Pancreas (tissue), 10 donors: Measurements from ENCODE around the gene LITAF. TPM values are rescaled to one million over a fixed set of nuclear protein-coding genes. Genes with fewer than 3 reads are reported as not detected.
"Not testable (repeated sequence)": the region's sequence is repeated elsewhere in the genome, so short reads cannot be mapped to it uniquely, and the experiment has no call there.

ENCODE experiments used
- ATAC-seq, 4 donors: fragments of 200-7000 bp; cut with Tn5 transposase; one replicate each; pipeline versions ENCODE4 v1.8.0 to v1.9.1; 2020; ENCODE audit warnings: mild to moderate bottlenecking in 4 of 4, moderate library complexity in 4 of 4
- DNase-seq, 6 donors: peaks; one replicate each; pipeline ENCODE4 v3.0.0-alpha.2; 2020
- FAIRE-seq: peaks from 2 replicates; lab custom pipeline; 2012; peaks lifted over from hg19 to GRCh38; lab: Jason Lieb, UNC
- H3K27ac ChIP-seq, 4 donors: fragments of 200-600 bp; sonication (generic); 1 replicate in 3 of 4; 2 replicates in 1 of 4; pipeline versions ENCODE4 v1.5.0 to v1.8.0; 2020
- H3K27me3 ChIP-seq, 4 donors: fragments of 200-600 bp; one replicate each; pipeline ENCODE4 v1.8.0; 2021
- H3K36me3 ChIP-seq, 3 donors: fragments of 200-600 bp; sonication (generic) in 1 of 3; one replicate each; pipeline versions ENCODE4 v1.5.0 to v1.8.0; 2020 to 2021
- H3K4me1 ChIP-seq, 3 donors: fragments of 200-600 bp; one replicate each; pipeline ENCODE4 v1.8.0; 2021
- H3K4me3 ChIP-seq, 4 donors: fragments of 200-600 bp; sonication (generic) in 2 of 4; one replicate each; pipeline versions ENCODE4 v1.5.0 to v1.8.0; 2020 to 2021
- H3K9me3 ChIP-seq, 4 donors: fragments of 200-600 bp; one replicate each; pipeline ENCODE4 v1.8.0; 2021
- WGBS, 2 donors: extraction: QIAGEN DNeasy Blood & Tissue Kit; methylation state at CpG; one replicate each; pipeline ENCODE4 v1.1.7; 2013; 5-methylcytosine and 5-hydroxymethylcytosine counted together
- intact Hi-C, 3 donors: fragments of 100-400 bp; cut with DNase I; formaldehyde crosslinking; loops; one replicate each; pipeline versions ENCODE4 v1.11.1 to v1.14.2; 2022
- polyA plus RNA-seq, 2 donors: library from polyadenylated mRNA; stranded (reverse); fragments of 200-250 nt; gene quantifications; one replicate each; pipeline ENCODE4 v1.2.3, GENCODE V29; 2013
- total RNA-seq, 6 donors: library from RNA; stranded (reverse); fragmentation: NEBNext Ultra II Directional in 4 of 6; extraction: Animal tissue kit (Norgen Biotek cat#: 25700) in 4 of 6; gene quantifications; one replicate each; pipeline versions ENCODE4 v1.2.1 to v1.2.4, GENCODE V29; 2021 to 2023
- TF ChIP-seq, protein P1 (sequence below), 4 donors: fragments of 200-600 bp; sonication (generic) in 3 of 4; IDR thresholded peaks; one replicate each; pipeline versions ENCODE4 v1.5.0 to v1.8.0; 2021; ENCODE audit warnings: antibody characterized with exemption in 4 of 4
- donor health status: healthy with polysubstance abuse.
- donor health status: DM: no; HTN: no; CAD: no; lungs with moderate emphysema.
- donor health status: DM: no; HTN: no; CAD: no.
- donor health status: control.
- donor health status: control.
- donor health status: Bipolar disorder and iron deficiency.
- donor health status: DM: yes; HTN: yes; CAD: no.
- donor health status: DM: no; HTN: no; CAD: no.
- donor health status: DM: no; HTN: no; CAD: no.
- donor health status: DM: yes; HTN: yes; CAD: no.

The LITAF gene
- total and polyA plus RNA-seq, 8 donors, result 17.6 to 85.3 (median 32.3) TPM

DNA sequence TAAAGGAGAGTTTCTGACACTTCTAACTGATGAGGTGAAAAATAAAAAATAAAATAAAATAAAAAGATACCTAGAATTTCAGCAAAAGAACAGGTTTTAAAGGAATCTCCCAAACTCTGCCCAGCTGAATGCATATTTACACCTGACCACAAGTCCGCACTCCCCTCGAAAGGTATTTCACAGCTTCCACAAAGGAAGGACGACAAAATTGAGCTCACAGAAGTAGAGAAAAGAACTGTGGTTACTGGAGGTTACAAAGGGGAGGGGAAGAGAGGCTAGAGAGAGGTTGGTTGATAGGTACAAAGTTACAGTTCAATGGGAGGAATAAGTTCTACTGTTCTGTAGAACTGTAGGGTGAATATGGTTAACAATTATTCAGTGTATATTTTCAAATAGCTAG, 5.0 kb downstream of the LITAF start:
- H3K36me3 ChIP-seq, result no peaks in the 10 kb centered on the region
- H3K4me3 ChIP-seq, result no peak overlapping the region
- 77 to 80% methylated on average over 3 of the region's 3 CpGs for WGBS, 2 donors
- DNase-seq (no peak), FAIRE-seq (no peak), ATAC-seq (no peak)
- intact Hi-C loops, result no loop called here
- no peaks in the 10 kb centered on the region for H3K9me3 ChIP-seq
- H3K27ac ChIP-seq, result peak overlapping the region in 2 of 4 donors; percentile 26 to 90
- H3K4me1 ChIP-seq, result peaks cover 0 to 7% (median 3%) of the 10 kb centered on the region in 3 donors
- no peaks in the 10 kb centered on the region for H3K27me3 ChIP-seq
- TF ChIP-seq, protein P1, sequence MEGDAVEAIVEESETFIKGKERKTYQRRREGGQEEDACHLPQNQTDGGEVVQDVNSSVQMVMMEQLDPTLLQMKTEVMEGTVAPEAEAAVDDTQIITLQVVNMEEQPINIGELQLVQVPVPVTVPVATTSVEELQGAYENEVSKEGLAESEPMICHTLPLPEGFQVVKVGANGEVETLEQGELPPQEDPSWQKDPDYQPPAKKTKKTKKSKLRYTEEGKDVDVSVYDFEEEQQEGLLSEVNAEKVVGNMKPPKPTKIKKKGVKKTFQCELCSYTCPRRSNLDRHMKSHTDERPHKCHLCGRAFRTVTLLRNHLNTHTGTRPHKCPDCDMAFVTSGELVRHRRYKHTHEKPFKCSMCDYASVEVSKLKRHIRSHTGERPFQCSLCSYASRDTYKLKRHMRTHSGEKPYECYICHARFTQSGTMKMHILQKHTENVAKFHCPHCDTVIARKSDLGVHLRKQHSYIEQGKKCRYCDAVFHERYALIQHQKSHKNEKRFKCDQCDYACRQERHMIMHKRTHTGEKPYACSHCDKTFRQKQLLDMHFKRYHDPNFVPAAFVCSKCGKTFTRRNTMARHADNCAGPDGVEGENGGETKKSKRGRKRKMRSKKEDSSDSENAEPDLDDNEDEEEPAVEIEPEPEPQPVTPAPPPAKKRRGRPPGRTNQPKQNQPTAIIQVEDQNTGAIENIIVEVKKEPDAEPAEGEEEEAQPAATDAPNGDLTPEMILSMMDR (IDR thresholded peaks at IDR 0.05), result no peak

DNA sequence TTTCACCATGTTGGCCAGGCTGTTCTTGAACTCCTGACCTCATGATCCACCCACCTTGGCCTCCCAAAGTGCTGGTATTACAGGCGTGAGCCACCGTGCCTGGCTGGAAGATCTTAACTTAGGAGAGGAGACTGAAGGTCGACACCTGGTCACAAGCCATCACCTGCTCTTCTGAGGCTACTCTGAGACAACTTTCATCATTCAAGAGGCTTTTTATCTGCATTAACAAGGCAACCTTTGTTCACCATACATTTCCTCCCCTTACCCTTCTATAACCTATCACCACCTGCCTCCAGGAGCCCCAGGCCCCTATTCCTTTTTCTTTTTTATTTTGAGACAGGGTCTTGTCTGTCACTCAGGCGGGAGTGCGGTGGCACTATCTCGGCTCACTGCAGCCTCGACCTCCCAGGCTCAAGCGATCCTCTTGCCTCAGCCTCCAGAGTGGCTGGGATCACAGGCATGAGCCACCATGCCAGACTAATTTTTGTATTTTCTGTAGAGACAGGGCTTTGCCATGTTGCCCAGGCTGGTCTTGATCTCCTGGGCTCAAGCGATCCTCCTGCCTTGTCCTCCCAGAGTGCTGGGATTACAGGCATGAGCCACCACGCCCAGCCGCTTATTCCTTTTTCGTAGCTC, 6.2 kb downstream of the LITAF start:
- no peaks in the 10 kb centered on the region for H3K27me3 ChIP-seq
- ATAC-seq (no peak), DNase-seq (no peak), FAIRE-seq (no peak)
- H3K27ac ChIP-seq, result no peak overlapping the region
- peaks cover 0 to 7% (median 7%) of the 10 kb centered on the region in 3 donors for H3K4me1 ChIP-seq
- H3K4me3 ChIP-seq, result no peak overlapping the region
- WGBS, 2 donors, result 94% methylated on average over 12 of the region's 12 CpGs
- TF ChIP-seq, protein P1 (IDR thresholded peaks at IDR 0.05), result no peak
- intact Hi-C loops, result no loop called here
- H3K36me3 ChIP-seq, result no peaks in the 10 kb centered on the region
- no peaks in the 10 kb centered on the region for H3K9me3 ChIP-seq

DNA sequence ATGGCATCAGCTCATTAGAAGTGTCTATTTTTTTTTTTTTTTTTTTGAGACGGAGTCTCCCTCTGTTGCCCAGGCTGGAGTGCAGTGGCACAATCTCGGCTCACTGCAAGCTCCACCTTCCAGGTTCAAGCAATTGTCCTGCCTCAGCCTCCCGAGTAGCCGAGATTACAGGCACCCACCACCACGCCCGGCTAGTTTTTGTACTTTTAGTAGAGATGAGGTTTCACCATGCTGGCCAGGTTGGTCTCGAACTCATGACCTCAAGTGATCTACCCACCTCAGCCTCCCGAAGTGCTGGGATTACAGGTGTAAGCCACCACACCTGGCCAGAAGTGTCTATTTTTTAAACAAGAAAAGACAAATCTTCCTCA, 9.4 kb downstream of the LITAF start:
- WGBS, 2 donors, result 94% methylated on average over 7 to 8 of the region's 8 CpGs
- intact Hi-C loops, H3K4me3 ChIP-seq, H3K27me3 ChIP-seq, H3K9me3 ChIP-seq, ATAC-seq, H3K4me1 ChIP-seq, DNase-seq, H3K36me3 ChIP-seq, H3K27ac ChIP-seq, FAIRE-seq: not testable (repeated sequence)

DNA sequence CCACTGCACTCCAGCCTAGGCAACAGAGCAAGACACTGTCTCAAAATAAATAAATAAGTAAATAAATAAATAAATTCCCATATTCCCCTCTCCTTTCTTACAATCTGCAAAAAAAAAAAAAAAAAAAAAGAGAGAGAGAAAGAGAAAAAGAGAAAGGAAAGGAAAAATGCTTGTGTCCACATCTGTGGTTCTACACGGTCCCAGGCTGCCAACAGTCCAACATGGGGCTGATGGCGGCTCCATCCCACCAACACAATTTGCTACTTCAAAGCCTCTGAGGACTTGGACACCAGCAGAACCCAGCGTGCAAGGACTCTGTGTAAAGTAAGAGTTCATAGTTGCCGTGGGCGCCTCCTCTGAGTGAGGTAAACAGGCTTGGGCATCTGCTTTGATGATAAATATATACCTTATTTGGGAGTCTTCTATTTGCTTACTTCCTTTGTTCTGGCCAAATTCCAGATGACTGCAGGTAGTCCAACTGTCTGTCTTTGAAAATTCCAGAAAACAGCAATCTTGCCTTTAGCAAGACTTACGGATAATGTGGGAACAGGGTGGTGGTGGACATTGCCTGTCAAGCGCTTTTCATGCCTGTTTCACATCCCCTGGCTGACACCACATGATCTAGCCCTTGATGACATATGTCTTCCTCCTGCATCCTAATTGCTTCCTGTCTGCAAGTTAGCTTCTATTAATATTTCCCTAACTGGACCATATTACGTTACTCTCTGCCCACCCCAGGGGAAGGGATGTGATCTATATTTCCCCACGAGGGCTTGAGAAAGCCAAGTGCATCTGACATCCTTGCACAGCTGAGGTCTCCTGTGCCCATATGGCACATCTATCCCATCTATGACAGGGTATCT, 10.1 kb downstream of the LITAF start:
- Histone ChIP-seq H3K4me3 (no peak overlapping the region), H3K36me3 (no peaks in the 10 kb centered on the region), H3K27ac (no peak overlapping the region), H3K9me3 (no peaks in the 10 kb centered on the region), H3K27me3 (no peaks in the 10 kb centered on the region), H3K4me1 (peaks cover 0 to 8% (median 0%) of the 10 kb centered on the region in 3 donors)
- TF ChIP-seq, protein P1 (IDR thresholded peaks at IDR 0.05), result no peak
- DNase-seq (no peak), ATAC-seq (peak in 3 of 4 donors; percentile 20 to 68 (median 39)), FAIRE-seq (no peak)
- intact Hi-C loops, result no loop called here
- WGBS, 2 donors, result 73 to 74% methylated on average over 9 of the region's 9 CpGs

DNA sequence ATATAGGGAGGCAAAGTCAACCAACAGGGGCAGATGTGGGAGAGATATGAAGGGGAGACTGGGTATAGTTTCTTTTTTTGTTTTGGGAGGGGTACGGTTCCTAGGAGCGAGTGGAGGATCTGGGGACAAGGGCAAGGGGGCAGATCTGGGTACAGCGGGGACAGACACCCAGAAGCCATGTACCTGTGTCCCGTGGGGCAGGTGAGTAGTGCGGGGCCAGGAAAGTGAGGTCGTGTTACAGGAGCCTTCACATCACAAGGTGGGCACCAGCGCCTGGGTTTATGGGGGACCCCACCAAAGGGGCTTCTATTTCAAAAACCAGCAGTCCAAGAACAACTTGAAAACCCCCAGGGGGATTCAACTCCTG, 11.5 kb downstream of the LITAF start:
- 92 to 96% methylated on average over 7 of the region's 7 CpGs for WGBS, 2 donors
- no peak for FAIRE-seq

More for the DNA sequence above, 11.5 kb downstream of the LITAF start:
- TF ChIP-seq, protein P1 (IDR thresholded peaks at IDR 0.05), result no peak
- Histone ChIP-seq H3K9me3 (no peaks in the 10 kb centered on the region), H3K27me3 (no peaks in the 10 kb centered on the region), H3K4me1 (peaks cover 0 to 8% (median 0%) of the 10 kb centered on the region in 3 donors), H3K4me3 (no peak overlapping the region), H3K27ac (no peak overlapping the region), H3K36me3 (no peaks in the 10 kb centered on the region)
- no peak for DNase-seq
- no peak for ATAC-seq
- intact Hi-C loops, result no loop called here
